ENCODE results near the gene DDX39B. TPM values are rescaled to one million over a fixed set of nuclear protein-coding genes. Genes with fewer than 3 reads are reported as not detected.

DDX39B gene
- total and polyA plus RNA-seq, 9 of the 15 experiments (the other 6 are each of a cell fraction or from before 2014, with no cell fraction given): 479 to 869 (median 592) TPM

GRCh38 chr6:31577579-31577966, 35.8 kb upstream of the DDX39B start:
- Histone ChIP-seq H3K27me3 (ENCODE audit: control insufficient read depth in 2 of 2, insufficient read depth in 2 of 2, low read length in 2 of 2) (no peaks in the 10 kb centered on the region), H3K4me2 (ENCODE audit: insufficient read depth, low read length) (no peak overlapping the region), H3K4me3 (no peak overlapping the region), H3K27ac (ENCODE audit: extremely low read depth, low read depth, low read length) (no peak overlapping the region), H3K9me3 (replicated peaks; ENCODE audit: control insufficient read depth, insufficient read depth, low read depth, low read length) (no peaks in the 10 kb centered on the region), H3K36me3 (ENCODE audit: control insufficient read depth, insufficient read depth, low read length) (no peaks in the 10 kb centered on the region), H3K9me1 (ENCODE audit: control insufficient read depth, insufficient read depth, low read length) (no peaks in the 10 kb centered on the region), H3K4me1 (replicated peaks in 1 of 2; ENCODE audit: control insufficient read depth in 2 of 2, insufficient read depth in 2 of 2, low read length in 2 of 2) (peaks cover 0 to 33% of the 10 kb centered on the region in 2 experiments; a peak in 3 of 5 replicates), H3K79me2 (ENCODE audit: control insufficient read depth, insufficient read depth, low read length) (no peaks in the 10 kb centered on the region), H3K9ac (ENCODE audit: insufficient read depth in 1 of 2, low read depth in 2 of 2, low read length in 2 of 2) (no peak overlapping the region), H2AFZ (ENCODE audit: low read depth, low read length) (no peak overlapping the region), H4K20me1 (replicated peaks; ENCODE audit: control insufficient read depth, insufficient read depth, low read length) (no peaks in the 10 kb centered on the region)
- CTCF ChIA-PET (ENCODE audit: low intra/inter-chr PET ratio): no interaction called here
- FAIRE-seq (no peak), ATAC-seq (no peak), DNase-seq (ENCODE audit: extremely low read depth in 1 of 4, low spot score in 3 of 4) (no peak)
- intact Hi-C loops (cut with micrococcal nuclease): no loop called here
- POLR2A ChIA-PET: interaction anchor here (0.6 to 0.9 kb wide), 2 partner anchors 21 to 30 kb away, joined by 3 to 4 read pairs; partner anchors contain the start of gene NFKBIL1
- WGBS (ENCODE audit: insufficient coverage, low coverage, missing lambda C conversion rate): 58% methylated on average over 3 of the region's 3 CpGs
- in situ Hi-C loops (cut with MboI): no loop called here
- BruUV-seq (replicated peaks): no TSS peak
- TF ChIP-seq, protein P1, sequence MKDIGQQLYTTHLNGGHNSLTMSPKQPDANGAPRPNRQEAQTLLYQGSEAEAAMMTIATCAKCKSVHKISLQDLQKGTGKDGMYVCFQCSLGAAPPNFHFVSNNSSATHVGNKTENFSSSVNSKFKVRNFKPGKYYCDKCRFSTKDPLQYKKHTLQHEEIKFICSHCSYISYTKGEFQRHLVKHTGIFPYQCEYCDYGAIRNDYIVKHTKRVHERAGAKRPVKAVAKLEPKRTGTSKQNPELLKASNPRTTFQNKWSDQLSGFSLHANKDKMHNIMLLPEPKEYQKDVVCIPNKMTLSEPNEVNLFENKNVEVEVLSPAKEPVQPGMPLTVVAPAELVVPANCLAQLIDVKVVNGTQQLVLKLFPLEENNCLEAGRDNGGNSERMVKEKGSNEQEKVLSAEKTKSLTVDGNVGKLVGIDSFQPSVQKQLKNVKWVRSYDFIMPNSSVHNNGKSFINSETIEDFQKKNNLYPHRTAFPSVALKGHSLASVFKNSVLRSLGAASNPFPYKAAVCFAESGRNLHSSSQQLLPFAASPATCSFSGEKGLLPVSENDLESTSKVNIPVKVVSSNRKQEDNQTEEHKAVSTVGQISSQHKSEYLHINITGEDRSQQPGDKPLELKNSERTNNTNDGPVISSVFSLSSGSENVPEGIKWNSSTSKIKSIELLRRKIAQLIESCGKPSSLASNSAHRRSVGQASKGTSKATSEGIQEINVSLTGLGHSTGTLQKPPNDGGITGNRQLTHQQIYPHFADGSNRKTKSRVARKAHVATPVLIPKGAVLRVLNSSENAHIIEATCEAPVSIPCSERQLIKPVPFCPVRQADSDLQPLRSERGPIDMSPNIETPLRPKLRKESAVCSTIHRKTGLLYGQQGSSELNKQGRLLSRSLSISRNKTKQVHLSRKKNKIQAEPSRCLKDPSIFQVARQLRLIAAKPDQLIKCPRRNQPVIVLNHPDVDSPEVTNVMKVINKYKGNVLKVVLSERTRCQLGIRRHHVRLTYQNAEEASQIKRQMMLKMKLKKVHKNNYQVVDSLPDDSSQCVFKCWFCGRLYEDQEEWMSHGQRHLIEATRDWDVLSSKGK (CRISPR knock-in tag; IDR thresholded peaks at IDR 0.05): no peak
- TF ChIP-seq, protein P2, sequence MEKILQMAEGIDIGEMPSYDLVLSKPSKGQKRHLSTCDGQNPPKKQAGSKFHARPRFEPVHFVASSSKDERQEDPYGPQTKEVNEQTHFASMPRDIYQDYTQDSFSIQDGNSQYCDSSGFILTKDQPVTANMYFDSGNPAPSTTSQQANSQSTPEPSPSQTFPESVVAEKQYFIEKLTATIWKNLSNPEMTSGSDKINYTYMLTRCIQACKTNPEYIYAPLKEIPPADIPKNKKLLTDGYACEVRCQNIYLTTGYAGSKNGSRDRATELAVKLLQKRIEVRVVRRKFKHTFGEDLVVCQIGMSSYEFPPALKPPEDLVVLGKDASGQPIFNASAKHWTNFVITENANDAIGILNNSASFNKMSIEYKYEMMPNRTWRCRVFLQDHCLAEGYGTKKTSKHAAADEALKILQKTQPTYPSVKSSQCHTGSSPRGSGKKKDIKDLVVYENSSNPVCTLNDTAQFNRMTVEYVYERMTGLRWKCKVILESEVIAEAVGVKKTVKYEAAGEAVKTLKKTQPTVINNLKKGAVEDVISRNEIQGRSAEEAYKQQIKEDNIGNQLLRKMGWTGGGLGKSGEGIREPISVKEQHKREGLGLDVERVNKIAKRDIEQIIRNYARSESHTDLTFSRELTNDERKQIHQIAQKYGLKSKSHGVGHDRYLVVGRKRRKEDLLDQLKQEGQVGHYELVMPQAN (IDR thresholded peaks at IDR 0.05; ENCODE audit: borderline replicate concordance): no peak
- TF ChIP-seq, protein P3, sequence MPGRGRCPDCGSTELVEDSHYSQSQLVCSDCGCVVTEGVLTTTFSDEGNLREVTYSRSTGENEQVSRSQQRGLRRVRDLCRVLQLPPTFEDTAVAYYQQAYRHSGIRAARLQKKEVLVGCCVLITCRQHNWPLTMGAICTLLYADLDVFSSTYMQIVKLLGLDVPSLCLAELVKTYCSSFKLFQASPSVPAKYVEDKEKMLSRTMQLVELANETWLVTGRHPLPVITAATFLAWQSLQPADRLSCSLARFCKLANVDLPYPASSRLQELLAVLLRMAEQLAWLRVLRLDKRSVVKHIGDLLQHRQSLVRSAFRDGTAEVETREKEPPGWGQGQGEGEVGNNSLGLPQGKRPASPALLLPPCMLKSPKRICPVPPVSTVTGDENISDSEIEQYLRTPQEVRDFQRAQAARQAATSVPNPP (IDR thresholded peaks at IDR 0.05; ENCODE audit: borderline replicate concordance, insufficient read depth, insufficient read length): no peak
- no peak for TF ChIP-seq NR2C1 (IDR thresholded peaks at IDR 0.05)
- TF ChIP-seq NR2C1 (tag; IDR thresholded peaks at IDR 0.05): no peak
- no peak for TF ChIP-seq ZNF75A (CRISPR knock-in tag; IDR thresholded peaks at IDR 0.05)
- TF ChIP-seq, protein P4, sequence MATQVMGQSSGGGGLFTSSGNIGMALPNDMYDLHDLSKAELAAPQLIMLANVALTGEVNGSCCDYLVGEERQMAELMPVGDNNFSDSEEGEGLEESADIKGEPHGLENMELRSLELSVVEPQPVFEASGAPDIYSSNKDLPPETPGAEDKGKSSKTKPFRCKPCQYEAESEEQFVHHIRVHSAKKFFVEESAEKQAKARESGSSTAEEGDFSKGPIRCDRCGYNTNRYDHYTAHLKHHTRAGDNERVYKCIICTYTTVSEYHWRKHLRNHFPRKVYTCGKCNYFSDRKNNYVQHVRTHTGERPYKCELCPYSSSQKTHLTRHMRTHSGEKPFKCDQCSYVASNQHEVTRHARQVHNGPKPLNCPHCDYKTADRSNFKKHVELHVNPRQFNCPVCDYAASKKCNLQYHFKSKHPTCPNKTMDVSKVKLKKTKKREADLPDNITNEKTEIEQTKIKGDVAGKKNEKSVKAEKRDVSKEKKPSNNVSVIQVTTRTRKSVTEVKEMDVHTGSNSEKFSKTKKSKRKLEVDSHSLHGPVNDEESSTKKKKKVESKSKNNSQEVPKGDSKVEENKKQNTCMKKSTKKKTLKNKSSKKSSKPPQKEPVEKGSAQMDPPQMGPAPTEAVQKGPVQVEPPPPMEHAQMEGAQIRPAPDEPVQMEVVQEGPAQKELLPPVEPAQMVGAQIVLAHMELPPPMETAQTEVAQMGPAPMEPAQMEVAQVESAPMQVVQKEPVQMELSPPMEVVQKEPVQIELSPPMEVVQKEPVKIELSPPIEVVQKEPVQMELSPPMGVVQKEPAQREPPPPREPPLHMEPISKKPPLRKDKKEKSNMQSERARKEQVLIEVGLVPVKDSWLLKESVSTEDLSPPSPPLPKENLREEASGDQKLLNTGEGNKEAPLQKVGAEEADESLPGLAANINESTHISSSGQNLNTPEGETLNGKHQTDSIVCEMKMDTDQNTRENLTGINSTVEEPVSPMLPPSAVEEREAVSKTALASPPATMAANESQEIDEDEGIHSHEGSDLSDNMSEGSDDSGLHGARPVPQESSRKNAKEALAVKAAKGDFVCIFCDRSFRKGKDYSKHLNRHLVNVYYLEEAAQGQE (IDR thresholded peaks at IDR 0.05; ENCODE audit: borderline replicate concordance): no peak
- TF ChIP-seq, protein P4 (CRISPR knock-in tag; IDR thresholded peaks at IDR 0.05; ENCODE audit: low read depth): no peak
